ENCODE measurements around the gene KAZN.
A peak's percentile ranks its signal among the peaks of the same experiment; 100 is the strongest.

The KAZN gene

GRCh38 chr1:14872762-14873161, 274.3 kb downstream of the KAZN start:
- no peak for FAIRE-seq

- no peak for FAIRE-seq
These were observed 275.2 kb downstream of the KAZN start for GRCh38 chr1:14873677-14874076.

GRCh38 chr1:14875524-14876509, 277.3 kb downstream of the KAZN start:
- no peak for FAIRE-seq

GRCh38 chr1:14876747-14877146, 278.3 kb downstream of the KAZN start:
- FAIRE-seq: no peak

GRCh38 chr1:14877224-14877623, 278.7 kb downstream of the KAZN start:
- FAIRE-seq: no peak

- no peak for FAIRE-seq
These were observed 279.6 kb downstream of the KAZN start for GRCh38 chr1:14878124-14878523.

- FAIRE-seq: no peak
These were observed 280.5 kb downstream of the KAZN start for GRCh38 chr1:14878951-14879350.

- no peak for FAIRE-seq
These were observed 282.2 kb downstream of the KAZN start for GRCh38 chr1:14880456-14881316.

GRCh38 chr1:14881775-14882672, 283.5 kb downstream of the KAZN start:
- no peak for FAIRE-seq

GRCh38 chr1:14884614-14885175, 286.2 kb downstream of the KAZN start:
- no peak for FAIRE-seq

GRCh38 chr1:14887044-14887566, 288.6 kb downstream of the KAZN start:
- FAIRE-seq: no peak

- no peak for FAIRE-seq
These were observed 289.4 kb downstream of the KAZN start for GRCh38 chr1:14887764-14888350.

GRCh38 chr1:14888374-14888773, 289.9 kb downstream of the KAZN start:
- FAIRE-seq: no peak

- FAIRE-seq: no peak
These were observed 291.4 kb downstream of the KAZN start for GRCh38 chr1:14889825-14890440.

GRCh38 chr1:14891991-14892390, 293.5 kb downstream of the KAZN start:
- no peak for FAIRE-seq

GRCh38 chr1:14894811-14895560, 296.5 kb downstream of the KAZN start:
- FAIRE-seq: no peak

- no peak for FAIRE-seq
These were observed 297.2 kb downstream of the KAZN start for GRCh38 chr1:14895727-14896126.

- no peak for FAIRE-seq
These were observed 298.0 kb downstream of the KAZN start for GRCh38 chr1:14896381-14897079.

GRCh38 chr1:14897080-14897449, 298.6 kb downstream of the KAZN start:
- FAIRE-seq: no peak

- FAIRE-seq: peak; percentile 37
These were observed 299.1 kb downstream of the KAZN start for GRCh38 chr1:14897547-14897946.
